Activated gamma-delta T cell treated with Interleukin-2 at 50 U/mL for 16 hours (primary cell): ENCODE results near the gene MAP3K6.
A peak's percentile ranks its signal among the peaks of the same experiment; 100 is the strongest.

Experiments used
- DNase-seq: peaks from one replicate; pipeline ENCODE4 v3.0.0-alpha.2; 2020

The MAP3K6 gene

GRCh38 chr1:27374362-27375086, 7.8 kb upstream of the MAP3K6 start, which contains the start of gene FCN3:
Gene FCN3, minus strand, starts transcription at chr1:27374824. Its CDS starts 6 bp downstream, at chr1:27374818.
- no peak for DNase-seq

- DNase-seq, result no peak
Measured at GRCh38 chr1:27372808-27373690, 6.3 kb upstream of the MAP3K6 start.

DNA sequence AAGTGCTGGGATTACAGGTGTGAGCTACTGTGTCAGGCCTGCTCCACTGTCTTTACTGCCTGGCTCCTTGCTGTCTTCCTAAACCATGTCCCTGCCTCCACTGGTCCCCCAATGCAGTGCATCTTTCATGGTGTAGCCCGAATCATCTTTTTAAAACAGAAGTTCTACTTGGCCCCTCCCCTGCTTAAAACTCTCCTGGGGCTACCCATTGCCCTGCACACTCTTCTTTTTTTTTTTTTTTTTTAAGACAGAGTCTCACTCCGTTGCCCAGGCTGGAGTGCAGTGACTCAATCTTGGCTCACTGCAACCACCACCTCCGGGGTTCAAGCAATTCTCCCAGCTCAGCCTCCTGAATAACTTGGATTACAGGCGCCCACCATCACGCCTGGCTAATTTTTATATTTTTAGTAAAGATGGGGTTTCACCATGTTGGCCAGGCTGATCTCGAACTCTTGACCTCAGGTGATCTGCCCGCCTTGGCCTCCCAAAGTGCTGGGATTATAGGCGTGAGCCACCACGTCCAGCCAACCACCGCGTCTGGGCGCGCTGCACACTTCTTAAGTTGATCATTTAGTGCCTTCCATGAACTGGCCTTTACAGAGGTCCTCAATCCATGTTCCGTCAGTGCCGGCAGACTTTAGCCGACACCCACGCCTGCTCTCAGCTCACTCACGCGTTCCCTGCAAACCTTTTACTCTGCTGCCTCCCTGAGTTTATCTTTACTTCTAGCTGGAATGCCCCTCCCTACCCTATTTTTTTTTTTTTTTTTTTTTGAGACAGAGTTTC, 5.5 kb upstream of the MAP3K6 start:
- no peak for DNase-seq

- no peak for DNase-seq
Measured at GRCh38 chr1:27368869-27369582, 2.3 kb upstream of the MAP3K6 start.

GRCh38 chr1:27367160-27367650, 444 bp upstream of the MAP3K6 start:
- no peak for DNase-seq

- peak; percentile 64 for DNase-seq
Measured at GRCh38 chr1:27366113-27366410, 699 bp downstream of the MAP3K6 start.

DNA sequence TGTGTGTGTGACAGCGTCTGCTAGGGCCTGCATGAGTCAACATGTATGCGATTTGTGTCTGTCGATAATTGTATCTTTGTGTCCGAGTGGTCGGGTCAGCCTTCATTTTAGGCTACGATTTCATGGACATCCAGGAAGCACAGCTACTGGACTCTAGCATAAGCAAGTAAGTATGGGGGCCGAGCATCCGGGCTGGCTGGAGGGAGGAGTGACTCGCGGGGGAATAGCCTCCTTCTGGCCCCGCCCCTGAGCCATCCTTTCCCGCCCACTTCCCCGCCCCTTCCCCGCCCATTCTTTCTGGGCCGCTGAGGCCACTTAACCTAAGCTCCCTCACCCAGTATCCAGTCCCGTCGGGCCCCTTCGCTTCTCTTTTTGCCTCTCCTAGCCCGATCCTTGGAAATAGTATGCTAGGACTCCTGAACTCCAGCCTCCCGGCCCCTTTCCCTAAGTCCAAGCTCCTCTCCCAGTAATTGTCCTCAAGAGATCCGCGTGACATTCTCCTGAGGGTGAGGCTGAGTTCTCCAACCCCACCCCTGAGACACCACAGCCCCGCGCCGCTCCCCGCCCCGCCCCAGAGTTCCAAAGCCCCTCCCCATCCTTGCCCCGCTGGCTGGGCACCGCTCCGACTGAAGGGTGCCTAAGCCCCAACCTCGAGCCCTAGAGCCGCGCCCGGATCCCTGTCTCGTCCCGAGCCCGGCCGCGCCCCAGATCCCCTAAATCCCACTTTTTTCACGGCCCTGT, 1.2 kb downstream of the MAP3K6 start:
- DNase-seq, result peak; percentile 72

DNA sequence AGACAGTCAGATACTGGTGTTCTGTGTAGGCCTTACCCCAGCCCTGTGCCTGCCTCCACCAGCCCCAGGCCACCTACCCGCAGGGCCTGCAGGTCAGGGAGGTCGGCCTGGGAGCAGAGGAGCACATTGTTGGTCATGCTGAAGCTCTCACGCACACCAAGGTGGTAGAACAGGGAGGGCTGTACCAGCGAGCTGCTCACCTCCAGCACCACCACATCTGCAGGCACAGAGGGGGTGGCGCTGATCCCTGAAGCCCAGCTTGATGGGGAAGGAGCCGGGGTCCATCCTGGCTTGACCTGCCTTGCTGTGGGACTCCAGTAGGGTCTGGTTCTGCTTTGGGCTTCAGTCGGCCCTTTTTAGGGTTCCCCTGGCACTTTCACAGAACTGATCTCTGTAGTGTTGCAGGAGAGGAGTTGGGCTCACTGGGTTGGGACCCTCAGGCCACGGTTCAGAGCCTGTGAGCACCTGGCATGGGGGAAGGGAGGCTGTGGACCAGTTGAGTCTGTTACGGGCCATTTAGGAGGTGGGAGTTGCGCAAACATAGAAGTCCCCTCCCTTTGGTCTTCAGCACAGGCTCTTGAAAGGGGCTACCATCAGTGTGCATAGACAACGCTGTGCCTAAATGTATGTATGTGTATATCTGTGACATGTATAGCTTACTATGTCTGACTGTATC, 1.9 kb downstream of the MAP3K6 start:
- DNase-seq, result no peak

GRCh38 chr1:27363766-27364695, 2.7 kb downstream of the MAP3K6 start:
- no peak for DNase-seq

DNA sequence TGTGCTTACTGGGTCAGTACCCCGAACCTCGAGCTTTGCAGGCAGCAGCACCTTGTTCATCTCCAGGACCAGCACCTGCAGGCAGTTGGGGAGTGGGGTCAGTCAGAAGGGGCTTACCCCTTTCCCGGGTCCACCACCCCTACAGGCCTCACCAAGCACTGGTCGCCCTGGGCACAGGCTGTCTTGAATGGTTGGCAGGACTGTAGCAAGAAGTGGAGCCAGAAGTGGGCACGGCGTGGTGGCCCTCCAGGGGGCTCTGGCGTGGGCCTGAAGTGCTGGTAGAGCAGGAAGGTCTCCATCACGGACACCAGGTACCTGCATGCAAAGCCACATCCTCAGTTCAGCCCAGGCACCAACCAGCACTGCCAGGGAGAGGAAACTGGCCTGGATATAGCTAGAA, 5.2 kb downstream of the MAP3K6 start:
- no peak for DNase-seq

- no peak for DNase-seq
Measured at GRCh38 chr1:27361044-27361402, 5.7 kb downstream of the MAP3K6 start.

GRCh38 chr1:27360159-27361043, 6.4 kb downstream of the MAP3K6 start:
- DNase-seq, result no peak

- no peak for DNase-seq
Measured at GRCh38 chr1:27359822-27360158, 7.0 kb downstream of the MAP3K6 start.

DNA sequence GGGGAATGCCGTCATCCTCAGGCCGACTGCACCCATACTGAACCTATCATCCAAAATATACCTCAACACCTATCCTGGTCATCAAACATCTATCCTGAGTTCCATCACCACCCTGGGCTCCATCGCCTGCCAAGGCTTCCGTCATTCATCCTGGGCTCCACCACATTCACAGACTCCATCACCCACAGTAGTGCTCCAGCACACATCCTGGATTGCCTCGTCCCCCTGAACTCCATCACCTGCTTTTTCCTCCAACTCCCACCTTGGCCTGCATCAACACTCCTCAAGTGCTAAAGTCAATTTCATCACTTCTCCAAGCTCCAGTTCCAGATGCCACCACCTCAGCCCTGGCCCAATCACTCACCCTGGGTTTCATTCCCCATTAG, 7.8 kb downstream of the MAP3K6 start:
- DNase-seq, result no peak

DNA sequence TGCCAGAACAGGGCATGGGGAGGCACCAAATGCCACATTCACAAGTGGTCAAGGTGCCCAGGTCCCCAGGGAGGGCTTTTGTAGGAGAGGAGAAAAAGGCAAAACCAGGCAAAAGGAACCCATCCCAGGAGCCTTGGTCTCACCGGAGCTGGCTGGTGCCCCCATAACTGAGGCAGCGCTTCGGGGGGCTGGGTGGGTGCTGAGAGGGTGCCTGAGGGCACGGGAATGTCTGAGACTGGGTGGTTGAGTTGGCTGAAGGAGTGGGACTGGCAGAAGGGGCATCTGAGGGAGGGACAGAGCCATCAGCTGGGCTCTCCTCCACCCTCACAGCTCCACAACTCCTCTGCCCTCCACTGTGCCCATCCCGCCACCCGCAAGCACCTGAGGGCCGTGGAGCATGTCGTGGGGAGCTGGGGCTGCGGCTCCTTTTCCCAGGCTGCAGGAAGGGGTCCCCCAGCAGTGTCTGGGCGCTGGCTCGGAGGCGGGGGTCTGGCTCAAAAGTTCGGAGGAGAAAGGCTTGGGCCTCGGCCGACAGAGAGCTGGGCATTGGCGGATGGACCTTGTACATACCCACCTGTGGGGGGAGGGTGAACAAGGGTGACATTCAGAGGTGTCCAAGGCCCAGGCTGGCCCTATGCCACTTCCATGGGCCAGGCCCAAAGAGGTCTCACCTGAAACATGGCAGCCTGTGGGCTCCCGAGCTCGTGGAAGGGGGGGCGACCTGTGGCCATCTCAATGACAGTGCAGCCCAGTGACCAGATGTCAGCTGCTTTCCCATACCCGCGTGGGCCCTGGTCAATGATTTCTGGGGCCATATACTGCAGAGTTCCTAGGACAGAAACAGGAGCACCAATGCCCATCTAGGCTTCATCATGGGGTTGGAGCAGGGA, 8.5 kb downstream of the MAP3K6 start:
- DNase-seq, result no peak

GRCh38 chr1:27357281-27358037, 9.3 kb downstream of the MAP3K6 start:
- peak; percentile 80 for DNase-seq

DNA sequence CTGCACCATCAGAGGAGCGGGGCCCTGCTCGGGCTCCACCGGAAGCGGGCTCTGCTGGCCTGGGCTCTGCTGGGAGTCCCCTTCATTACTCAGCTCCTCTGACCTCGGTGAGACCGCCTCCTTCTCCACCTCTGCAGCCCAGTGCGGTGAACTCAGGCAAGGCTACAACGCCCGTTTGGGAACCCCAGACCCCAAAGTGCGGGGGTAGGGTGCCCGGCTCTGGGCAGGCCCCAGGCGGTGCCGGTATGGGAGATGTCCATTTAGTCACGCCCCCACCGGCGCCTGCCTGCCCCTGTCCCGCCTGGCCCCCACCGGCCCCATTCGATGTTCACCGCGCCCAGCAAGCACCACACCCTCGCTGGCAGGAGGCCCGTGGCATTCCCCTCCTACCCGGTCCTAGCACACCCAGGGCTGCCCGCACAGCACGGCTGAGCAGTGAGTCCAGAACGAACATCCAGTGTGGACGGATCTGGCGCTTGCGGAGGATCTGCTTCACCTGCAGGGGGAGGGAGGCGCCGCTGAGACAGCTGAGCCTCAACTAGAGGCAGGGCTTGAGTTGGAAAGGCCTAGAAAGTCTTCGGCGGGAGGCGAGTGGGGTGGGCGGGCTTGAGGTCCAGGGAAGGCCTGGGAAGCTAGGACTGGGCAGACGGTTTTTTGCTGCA, 10.0 kb downstream of the MAP3K6 start:
- DNase-seq, result no peak
